CD8-positive, alpha-beta memory T cell (primary cell): ENCODE measurements around the gene RPS8. TPM values are rescaled to one million over a fixed set of nuclear protein-coding genes. Genes with fewer than 3 reads are reported as not detected.
A peak's percentile ranks its signal among the peaks of the same experiment; 100 is the strongest.

ENCODE experiments used
- CTCF ChIA-PET: fragments of 350-600 bp; sonication (Branson Sonifier 250); formaldehyde crosslinking; loops from one replicate; lab custom pipeline; 2021; ENCODE audit warnings: antibody characterized with exemption; lab: Charles Lee
- POLR2A ChIA-PET: fragments of 350-600 bp; sonication (Branson Sonifier 250); formaldehyde crosslinking; loops from one replicate; lab custom pipeline; 2021; ENCODE audit warnings: antibody characterized with exemption; lab: Charles Lee
- DNase-seq, 5 donors: peaks; one replicate each; pipeline versions ENCODE4 v3.0.0 to v3.0.0-alpha.2; 2020 to 2022; ENCODE audit warnings: mixed read lengths in 1 of 5
- H3K27ac ChIP-seq: one replicate; pipeline ENCODE4 v1.7.0; 2013; ENCODE audit warnings: low read depth, mild to moderate bottlenecking, low read length, moderate library complexity
- H3K27me3 ChIP-seq: 2 replicates; pipeline ENCODE4 v1.7.0; 2013; ENCODE audit warnings: low read length, mild to moderate bottlenecking; ENCODE audit not compliant: insufficient read depth, poor library complexity, severe bottlenecking
- H3K36me3 ChIP-seq: 2 replicates; pipeline ENCODE4 v1.7.0; 2013; ENCODE audit warnings: mild to moderate bottlenecking, low read length, moderate library complexity; ENCODE audit not compliant: insufficient read depth
- H3K4me1 ChIP-seq: 2 replicates; pipeline ENCODE4 v1.7.0; 2013; ENCODE audit warnings: mild to moderate bottlenecking, low read length, moderate library complexity; ENCODE audit not compliant: insufficient read depth
- H3K4me3 ChIP-seq: 2 replicates; pipeline ENCODE4 v1.7.0; 2013; ENCODE audit warnings: mild to moderate bottlenecking, low read length
- H3K9me3 ChIP-seq: 2 replicates; pipeline ENCODE4 v1.7.0; 2013; ENCODE audit warnings: mild to moderate bottlenecking, low read length
- H3K27ac Mint-ChIP-seq, 8 donors: one replicate each; pipeline ENCODE4 v1.8.0; 2020 to 2021; ENCODE audit warnings: mixed read lengths in 8 of 8, mild to moderate bottlenecking in 6 of 8, inconsistent platforms in 3 of 8, moderate library complexity in 3 of 8
- H3K27me3 Mint-ChIP-seq, 2 donors: one replicate each; pipeline ENCODE4 v1.8.0; 2020 to 2021; ENCODE audit warnings: mixed read lengths in 2 of 2, mild to moderate bottlenecking in 1 of 2, moderate library complexity in 1 of 2
- H3K36me3 Mint-ChIP-seq, 3 donors: one replicate each; pipeline ENCODE4 v1.8.0; 2020 to 2021; ENCODE audit warnings: mixed read lengths in 3 of 3, inconsistent platforms in 1 of 3, mild to moderate bottlenecking in 1 of 3
- H3K4me1 Mint-ChIP-seq, 3 donors: one replicate each; pipeline ENCODE4 v1.8.0; 2020 to 2021; ENCODE audit warnings: mixed read lengths in 3 of 3, inconsistent platforms in 1 of 3, mild to moderate bottlenecking in 1 of 3
- H3K4me3 Mint-ChIP-seq, 7 donors: one replicate each; pipeline ENCODE4 v1.8.0; 2020 to 2021; ENCODE audit warnings: mixed read lengths in 7 of 7, mild to moderate bottlenecking in 6 of 7, moderate library complexity in 4 of 7, inconsistent platforms in 2 of 7
- H3K9me3 Mint-ChIP-seq, 5 donors: one replicate each; pipeline ENCODE4 v1.8.0; 2020 to 2022; ENCODE audit warnings: mixed read lengths in 5 of 5, mild to moderate bottlenecking in 3 of 5, moderate library complexity in 2 of 5, inconsistent platforms in 1 of 5
- polyA plus RNA-seq: library from polyadenylated mRNA; unstranded; fragments of 300-500 nt; fragmentation: Illumina TruSeq; gene quantifications from one replicate; pipeline ENCODE4 v1.2.3, GENCODE V29; 2021
- total RNA-seq, 2 experiments: library from RNA; stranded (reverse); gene quantifications; one replicate each; pipeline ENCODE4 v1.2.3, GENCODE V29; 2021

RPS8 gene
- total and polyA plus RNA-seq, 3 experiments from 2014 or later = 972 to 2,465 (median 2,426) TPM

DNA sequence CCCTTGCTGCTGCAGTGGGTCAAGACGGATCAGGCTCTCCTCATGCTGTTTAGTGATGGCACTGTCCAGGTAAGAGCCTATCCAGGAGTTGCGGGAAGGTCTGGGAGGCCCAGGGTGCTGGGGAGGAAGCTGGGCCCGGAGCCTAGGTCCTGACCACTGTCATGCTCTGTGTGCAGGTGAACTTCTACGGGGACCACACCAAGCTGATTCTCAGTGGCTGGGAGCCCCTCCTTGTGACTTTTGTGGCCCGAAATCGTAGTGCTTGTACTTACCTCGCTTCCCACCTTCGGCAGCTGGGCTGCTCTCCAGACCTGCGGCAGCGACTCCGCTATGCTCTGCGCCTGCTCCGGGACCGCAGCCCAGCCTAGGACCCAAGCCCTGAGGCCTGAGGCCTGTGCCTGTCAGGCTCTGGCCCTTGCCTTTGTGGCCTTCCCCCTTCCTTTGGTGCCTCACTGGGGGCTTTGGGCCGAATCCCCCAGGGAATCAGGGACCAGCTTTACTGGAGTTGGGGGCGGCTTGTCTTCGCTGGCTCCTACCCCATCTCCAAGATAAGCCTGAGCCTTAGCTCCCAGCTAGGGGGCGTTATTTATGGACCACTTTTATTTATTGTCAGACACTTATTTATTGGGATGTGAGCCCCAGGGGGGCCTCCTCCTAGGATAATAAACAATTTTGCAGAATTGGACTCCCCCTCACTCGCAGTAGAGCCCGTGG lies 30.1 kb downstream of the RPS8 start:
- POLR2A ChIA-PET = interaction anchor here (0.6 to 2.5 kb wide), 3 partner anchors 9 to 128 kb away, joined by 3 to 9 read pairs (median 4); no protein-coding TSS in a partner anchor
- H3K27ac Mint-ChIP-seq = peak overlapping the region; percentile 59 to 91 (median 88)
- peak overlapping the region in 2 of 7 donors; percentile 21 to 74 for H3K4me3 Mint-ChIP-seq
- H3K27me3 Mint-ChIP-seq = peaks cover 0 to under 1% of the 10 kb centered on the region in 2 donors
- CTCF ChIA-PET = interaction anchor here (0.9 to 1.2 kb wide), 2 partner anchors 12 to 13 kb away, joined by 3 to 4 read pairs; no protein-coding TSS in a partner anchor
- Histone ChIP-seq H3K9me3 (no peaks in the 10 kb centered on the region), H3K27me3 (no peaks in the 10 kb centered on the region), H3K36me3 (peaks cover 29% of the 10 kb centered on the region), H3K4me3 (no peak overlapping the region), H3K4me1 (peaks cover 66% of the 10 kb centered on the region), H3K27ac (no peak overlapping the region)
- no peak for DNase-seq
- H3K9me3 Mint-ChIP-seq = no peaks in the 10 kb centered on the region
- H3K4me1 Mint-ChIP-seq = peaks cover 59 to 73% (median 66%) of the 10 kb centered on the region in 3 donors
- H3K36me3 Mint-ChIP-seq = peaks cover 14 to 62% (median 14%) of the 10 kb centered on the region in 3 donors

DNA sequence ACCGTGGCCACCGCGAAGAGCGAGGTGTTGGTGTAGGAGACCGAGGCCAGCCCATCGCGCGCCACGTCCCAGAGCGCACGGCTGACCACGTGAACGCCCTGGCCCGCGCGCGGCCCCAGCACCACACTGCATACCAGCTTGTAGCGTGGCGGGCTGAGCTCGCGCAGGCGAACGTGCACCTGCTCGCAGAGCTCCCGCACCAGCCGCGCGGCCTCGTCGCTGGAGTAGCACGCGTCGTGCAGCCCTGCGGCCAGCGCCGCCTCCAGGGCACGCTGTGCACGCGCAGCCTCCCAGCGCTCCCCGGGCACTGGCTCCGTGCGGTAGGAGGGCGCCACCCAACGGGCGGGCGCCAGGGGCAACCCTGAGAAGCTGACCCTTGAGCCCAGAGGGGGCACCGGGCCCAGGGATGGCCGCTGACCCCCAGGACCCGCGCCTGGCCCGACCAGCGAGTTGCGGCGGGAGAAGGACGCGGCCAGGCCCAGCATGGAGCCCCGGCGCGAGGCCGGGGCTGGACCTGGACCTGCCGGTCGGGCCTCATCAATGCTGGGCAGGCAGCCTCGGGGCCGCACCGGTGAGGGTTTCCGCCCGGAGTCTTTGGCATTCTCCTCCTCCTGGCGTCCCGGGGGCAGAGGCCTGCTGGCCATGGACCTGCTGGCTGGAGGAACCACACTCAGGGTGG lies 30.8 kb downstream of the RPS8 start:
- Mint-ChIP-seq H3K4me3 (peak overlapping the region in 2 of 7 donors; percentile 90), H3K36me3 (peaks cover 13 to 57% (median 14%) of the 10 kb centered on the region in 3 donors), H3K4me1 (peaks cover 64 to 77% (median 69%) of the 10 kb centered on the region in 3 donors), H3K9me3 (no peaks in the 10 kb centered on the region), H3K27ac (peak overlapping the region; percentile 97 to 100 (median 100)), H3K27me3 (peaks cover 0 to 3% of the 10 kb centered on the region in 2 donors)
- ChIA-PET POLR2A (interaction anchor here (0.5 to 5.3 kb wide), 5 partner anchors 8 to 35 kb away, joined by 3 to 120 read pairs (median 9); partner anchors contain the start of gene RPS8), CTCF (interaction anchor here (1.2 to 4.3 kb wide), 4 partner anchors 13 to 30 kb away, joined by 3 to 15 read pairs (median 8); partner anchors contain the start of gene BEST4)
- H3K27ac ChIP-seq = peak overlapping the region; percentile 96
- H3K4me1 ChIP-seq = peaks cover 72% of the 10 kb centered on the region
- peak overlapping the region; percentile 42 for H3K4me3 ChIP-seq
- peak in 3 of 5 donors; percentile 38 to 54 (median 38) for DNase-seq
- H3K9me3 ChIP-seq = no peaks in the 10 kb centered on the region
- peaks cover 29% of the 10 kb centered on the region for H3K36me3 ChIP-seq
- no peaks in the 10 kb centered on the region for H3K27me3 ChIP-seq

DNA sequence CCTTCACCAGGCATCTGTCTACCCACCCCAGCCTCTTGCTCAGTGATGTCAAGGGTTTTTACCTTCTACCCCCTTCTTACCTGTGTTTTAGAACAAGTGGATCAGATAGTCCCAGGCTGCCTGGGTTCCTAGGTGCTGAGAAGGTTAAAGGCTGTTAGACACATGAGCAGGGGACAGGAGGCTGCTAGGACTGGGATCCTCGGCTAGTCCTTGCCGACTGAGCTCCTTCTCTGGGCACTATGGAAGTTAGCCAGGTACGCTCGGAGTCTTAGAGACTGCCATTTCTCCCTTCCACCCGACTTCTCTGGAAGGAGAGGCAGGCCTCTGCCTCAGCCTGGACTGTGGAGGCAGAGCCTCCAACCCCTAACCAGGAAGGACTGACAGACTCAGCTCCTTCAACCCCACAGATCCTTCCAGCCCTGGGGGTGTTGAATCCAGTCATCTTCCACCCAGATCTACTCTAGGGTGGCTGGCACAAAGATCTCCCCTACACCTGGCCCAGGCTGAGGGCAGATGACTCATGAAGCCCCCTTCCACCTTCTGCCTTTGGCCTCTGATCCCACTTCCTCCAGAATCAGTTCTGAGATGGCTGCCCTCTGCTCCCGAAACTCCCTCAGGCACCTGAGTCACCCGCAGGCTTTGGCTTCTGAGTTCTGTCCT lies 31.5 kb downstream of the RPS8 start, which contains the start of gene DYNLT4:
DYNLT4 (minus strand) TSS at position 648 of the 660 bp plus-strand sequence. CDS start 683 bp downstream, outside the sequence.
- Mint-ChIP-seq H3K36me3 (peaks cover 12 to 53% (median 14%) of the 10 kb centered on the region in 3 donors), H3K27ac (peak within 1 kb of the TSS; percentile 97 to 100 (median 100)), H3K9me3 (no peaks in the 10 kb centered on the region), H3K4me1 (peaks cover 67 to 81% (median 72%) of the 10 kb centered on the region in 3 donors), H3K27me3 (peaks cover 0 to 4% of the 10 kb centered on the region in 2 donors), H3K4me3 (peak within 1 kb of the TSS; percentile 67 to 90 (median 84))
- ChIA-PET POLR2A (interaction anchor here (0.5 to 5.3 kb wide), 4 partner anchors 14 to 35 kb away, joined by 3 to 120 read pairs (median 14); partner anchors contain the start of gene RPS8), CTCF (interaction anchor here (1.2 to 4.3 kb wide), 3 partner anchors 20 to 29 kb away, joined by 3 to 15 read pairs (median 13); partner anchors contain the start of gene BEST4)
- H3K36me3 ChIP-seq = peaks cover 29% of the 10 kb centered on the region
- H3K27ac ChIP-seq = peak within 1 kb of the TSS; percentile 96
- H3K4me1 ChIP-seq = peaks cover 77% of the 10 kb centered on the region
- no peak for DNase-seq
- no peaks in the 10 kb centered on the region for H3K27me3 ChIP-seq
- no peaks in the 10 kb centered on the region for H3K9me3 ChIP-seq
- peak within 1 kb of the TSS; percentile 58 for H3K4me3 ChIP-seq

DNA sequence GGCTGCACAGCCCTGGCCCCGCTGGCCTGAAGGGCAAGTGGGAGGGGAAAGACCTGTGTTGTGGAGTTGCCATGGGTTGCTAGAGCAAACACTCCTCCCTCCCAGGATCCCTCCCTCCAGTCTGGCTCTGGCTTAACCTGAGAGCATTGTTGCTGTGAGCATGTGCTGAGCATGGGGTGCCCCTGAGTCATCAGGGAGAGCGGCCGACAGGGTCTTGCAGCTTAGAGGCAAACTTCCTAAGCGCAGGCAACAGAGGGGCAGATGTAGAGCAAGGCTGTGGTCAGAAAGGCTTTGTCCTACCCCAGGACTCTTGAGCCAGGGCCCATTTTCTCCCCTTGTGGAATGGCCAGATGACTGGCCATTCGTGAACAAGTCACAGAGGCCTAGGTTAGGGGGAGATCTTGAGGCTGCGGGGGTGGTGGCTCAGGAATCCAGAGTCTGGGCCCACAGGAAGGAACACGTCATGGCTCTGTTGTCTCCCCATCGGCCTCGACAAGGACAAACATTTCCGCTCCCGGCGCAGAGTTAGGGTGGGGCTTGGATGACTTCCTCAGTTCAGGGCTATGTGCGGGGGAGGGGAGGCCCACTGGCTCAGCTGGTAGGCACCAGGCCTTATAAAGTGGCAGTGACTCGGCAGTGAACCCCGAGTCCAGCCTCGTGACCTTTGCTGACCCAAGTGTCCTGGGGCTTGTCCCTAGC lies 32.2 kb downstream of the RPS8 start:
- H3K4me3 ChIP-seq = peak overlapping the region; percentile 58
- peak overlapping the region; percentile 96 for H3K27ac ChIP-seq
- no peaks in the 10 kb centered on the region for H3K9me3 ChIP-seq
- no peaks in the 10 kb centered on the region for H3K27me3 ChIP-seq
- ChIA-PET CTCF (interaction anchor here (1.2 to 4.5 kb wide), 6 partner anchors 8 to 29 kb away, joined by 3 to 59 read pairs (median 14); partner anchors contain the start of genes BEST4 and PLK3), POLR2A (interaction anchor here (0.5 to 5.3 kb wide), 7 partner anchors 7 to 205 kb away, joined by 3 to 120 read pairs (median 3); partner anchors contain the start of genes PLK3, RPS8 and UROD)
- peak overlapping the region; percentile 67 to 90 (median 84) for H3K4me3 Mint-ChIP-seq
- peaks cover 77% of the 10 kb centered on the region for H3K4me1 ChIP-seq
- DNase-seq = peak; percentile 84 to 95 (median 90)
- H3K36me3 ChIP-seq = peaks cover 29% of the 10 kb centered on the region
- peak overlapping the region; percentile 97 to 100 (median 100) for H3K27ac Mint-ChIP-seq
- H3K27me3 Mint-ChIP-seq = peaks cover 0 to 6% of the 10 kb centered on the region in 2 donors
- peaks cover 65 to 79% (median 71%) of the 10 kb centered on the region in 3 donors for H3K4me1 Mint-ChIP-seq
- H3K36me3 Mint-ChIP-seq = peaks cover 8 to 48% (median 9%) of the 10 kb centered on the region in 3 donors
- no peaks in the 10 kb centered on the region for H3K9me3 Mint-ChIP-seq

DNA sequence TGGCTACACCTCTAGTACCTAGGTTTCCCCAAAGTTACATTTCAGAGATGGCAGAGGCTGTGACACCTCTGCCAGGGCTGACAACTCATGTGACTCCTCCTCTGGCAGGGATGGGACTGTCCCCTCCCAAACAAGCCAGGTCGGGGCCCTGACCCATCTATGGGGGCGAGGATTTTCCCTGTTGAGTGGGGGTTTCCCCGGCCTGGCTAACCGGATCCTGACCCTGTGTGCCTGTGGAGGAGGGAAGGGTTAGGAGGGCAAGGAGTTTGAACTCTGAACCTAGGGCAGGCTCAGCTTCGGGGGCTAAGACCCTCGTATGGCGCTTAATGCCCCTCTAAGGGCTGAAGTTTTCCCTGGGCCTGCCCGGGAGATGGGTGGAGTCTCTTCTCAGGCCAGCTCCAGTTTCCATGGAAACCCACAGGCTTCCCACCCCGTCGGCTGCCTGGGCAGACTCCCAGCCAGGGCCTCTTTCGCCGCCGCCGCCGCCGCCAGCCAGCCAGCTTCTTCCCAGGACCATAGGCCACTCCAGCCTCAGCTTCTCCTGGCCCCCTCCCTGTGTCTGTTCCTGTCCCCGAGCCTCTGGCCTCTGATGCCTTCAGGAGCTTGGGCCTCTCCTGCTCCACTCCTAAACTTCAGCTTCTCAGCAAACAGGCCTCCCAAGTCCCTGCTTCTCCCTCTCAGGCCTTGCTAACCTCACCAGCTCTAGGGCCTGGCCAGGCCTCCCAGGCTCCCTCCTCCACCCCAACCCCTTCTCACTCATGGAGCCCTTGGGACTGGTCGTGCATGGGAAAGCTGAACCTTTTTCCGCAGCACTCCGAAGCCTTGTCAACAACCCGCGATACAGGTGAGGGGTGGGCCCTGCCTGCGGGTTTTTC lies 33.0 kb downstream of the RPS8 start, which contains the start of gene BTBD19:
BTBD19 (plus strand) TSS at position 461 of the 875 bp plus-strand sequence; CDS start at position 759, 298 bp downstream.
- peaks cover 59 to 71% (median 63%) of the 10 kb centered on the region in 3 donors for H3K4me1 Mint-ChIP-seq
- DNase-seq = peak in 4 of 5 donors; percentile 14 to 74 (median 44)
- peak within 1 kb of the TSS; percentile 96 for H3K27ac ChIP-seq
- H3K4me1 ChIP-seq = peaks cover 75% of the 10 kb centered on the region
- no peaks in the 10 kb centered on the region for H3K9me3 Mint-ChIP-seq
- H3K4me3 Mint-ChIP-seq = peak within 1 kb of the TSS; percentile 76 to 90 (median 84)
- peaks cover 0 to 6% of the 10 kb centered on the region in 2 donors for H3K27me3 Mint-ChIP-seq
- ChIA-PET CTCF (interaction anchor here (0.9 to 4.5 kb wide), 11 partner anchors 8 to 495 kb away, joined by 3 to 59 read pairs (median 5); partner anchors contain the start of genes BEST4, KIF2C, PLK3 and RNU5D-1), POLR2A (interaction anchor here (0.5 to 5.3 kb wide), 10 partner anchors 8 to 532 kb away, joined by 3 to 120 read pairs (median 6); partner anchors contain the start of genes HECTD3, MUTYH, PLK3 and RPS8)
- peaks cover 4 to 40% (median 7%) of the 10 kb centered on the region in 3 donors for H3K36me3 Mint-ChIP-seq
- H3K27me3 ChIP-seq = no peaks in the 10 kb centered on the region
- peaks cover 23% of the 10 kb centered on the region for H3K36me3 ChIP-seq
- no peaks in the 10 kb centered on the region for H3K9me3 ChIP-seq
- H3K27ac Mint-ChIP-seq = peak within 1 kb of the TSS; percentile 97 to 100 (median 100)
- peak within 1 kb of the TSS; percentile 58 for H3K4me3 ChIP-seq
